Measurements from ENCODE around the gene TMEM72.

TMEM72 gene

DNA sequence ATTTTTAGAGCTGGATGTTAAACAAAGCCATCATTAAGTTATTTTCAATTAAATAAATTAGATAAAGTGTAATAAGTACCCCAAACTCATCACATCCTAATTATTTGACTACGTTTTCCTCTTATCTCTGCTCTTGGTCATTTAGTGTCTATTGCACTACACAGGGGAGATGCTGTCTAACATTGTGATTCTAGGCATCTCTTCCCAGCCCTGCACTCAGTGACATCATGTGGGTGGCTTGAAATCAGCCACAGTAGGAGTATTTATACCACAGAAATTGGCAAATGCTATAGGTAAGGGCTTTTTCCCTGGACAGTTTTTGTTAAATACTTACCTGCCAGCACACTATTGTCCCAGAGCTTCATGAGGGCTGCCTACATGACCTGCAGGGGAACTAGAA is 21.3 kb upstream of the TMEM72 start:
- TF ChIP-seq, protein P1, sequence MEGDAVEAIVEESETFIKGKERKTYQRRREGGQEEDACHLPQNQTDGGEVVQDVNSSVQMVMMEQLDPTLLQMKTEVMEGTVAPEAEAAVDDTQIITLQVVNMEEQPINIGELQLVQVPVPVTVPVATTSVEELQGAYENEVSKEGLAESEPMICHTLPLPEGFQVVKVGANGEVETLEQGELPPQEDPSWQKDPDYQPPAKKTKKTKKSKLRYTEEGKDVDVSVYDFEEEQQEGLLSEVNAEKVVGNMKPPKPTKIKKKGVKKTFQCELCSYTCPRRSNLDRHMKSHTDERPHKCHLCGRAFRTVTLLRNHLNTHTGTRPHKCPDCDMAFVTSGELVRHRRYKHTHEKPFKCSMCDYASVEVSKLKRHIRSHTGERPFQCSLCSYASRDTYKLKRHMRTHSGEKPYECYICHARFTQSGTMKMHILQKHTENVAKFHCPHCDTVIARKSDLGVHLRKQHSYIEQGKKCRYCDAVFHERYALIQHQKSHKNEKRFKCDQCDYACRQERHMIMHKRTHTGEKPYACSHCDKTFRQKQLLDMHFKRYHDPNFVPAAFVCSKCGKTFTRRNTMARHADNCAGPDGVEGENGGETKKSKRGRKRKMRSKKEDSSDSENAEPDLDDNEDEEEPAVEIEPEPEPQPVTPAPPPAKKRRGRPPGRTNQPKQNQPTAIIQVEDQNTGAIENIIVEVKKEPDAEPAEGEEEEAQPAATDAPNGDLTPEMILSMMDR (IDR thresholded peaks at IDR 0.05; ENCODE audit: borderline replicate concordance, insufficient read depth, low read depth, low read length) = no peak
- no peak overlapping the region for H3K4me3 ChIP-seq (ENCODE audit: low read depth, low read length)

DNA sequence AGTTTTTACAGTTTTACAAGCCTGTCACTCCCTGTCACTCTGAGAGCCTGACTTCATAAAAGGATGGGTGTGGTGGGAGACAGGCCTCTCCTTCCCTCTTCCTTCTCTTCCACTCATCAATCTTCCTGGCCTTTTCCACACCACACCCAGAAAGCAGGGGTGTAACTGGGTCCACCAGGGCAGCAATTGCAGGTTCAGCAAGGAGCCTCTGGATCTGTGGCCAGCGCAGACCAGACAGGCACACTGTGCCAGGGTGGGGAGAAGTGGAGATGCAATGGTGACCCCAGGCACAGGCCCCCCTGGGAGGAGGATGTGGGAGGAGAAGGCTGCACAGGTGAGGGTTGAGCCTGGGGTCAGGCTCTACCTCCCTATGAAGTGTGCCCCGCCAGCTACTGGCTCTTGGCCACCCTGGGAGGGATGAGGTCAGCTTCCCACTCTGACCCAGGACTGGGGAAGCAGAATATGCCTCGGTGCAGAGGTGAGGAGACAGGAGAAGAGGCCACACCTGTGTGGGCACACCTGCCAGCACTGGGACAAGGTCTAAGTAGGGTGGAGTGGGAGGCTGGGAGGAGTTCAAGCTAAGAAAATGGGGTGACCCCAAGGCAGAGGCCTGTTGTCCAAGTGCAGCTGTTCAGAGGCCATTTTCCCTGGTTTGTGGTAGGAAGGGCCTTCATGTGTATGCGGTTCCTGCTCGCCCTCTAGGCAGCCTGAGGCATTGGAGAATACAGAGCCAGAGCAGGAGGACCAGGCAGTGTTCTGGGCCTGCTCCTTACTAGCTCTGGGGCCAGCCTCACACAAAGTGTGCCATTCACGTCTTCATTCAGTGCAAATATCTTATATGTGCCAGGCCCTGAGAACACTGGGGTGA is 20.2 kb upstream of the TMEM72 start:
- no peak overlapping the region for H3K4me3 ChIP-seq (ENCODE audit: low read depth, low read length)
- TF ChIP-seq, protein P1 (IDR thresholded peaks at IDR 0.05; ENCODE audit: borderline replicate concordance, insufficient read depth, low read depth, low read length) = no peak

DNA sequence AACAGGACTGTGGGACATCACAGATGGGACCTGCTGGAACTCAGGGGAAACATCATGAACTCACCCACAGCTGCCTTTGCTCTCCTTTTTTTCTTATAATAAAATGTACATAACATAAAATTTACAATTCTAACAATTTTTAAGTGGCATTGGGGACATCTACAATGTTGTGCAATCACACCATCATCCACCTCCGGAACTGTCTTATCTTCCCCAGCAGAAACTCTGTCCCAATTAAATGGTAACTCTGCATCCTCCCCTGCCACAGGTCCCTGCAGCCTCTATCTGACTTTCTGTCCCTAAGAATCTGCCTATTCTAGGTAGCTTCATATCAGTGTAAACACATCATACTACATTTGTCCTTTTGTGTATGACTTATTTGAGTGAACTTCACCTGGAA is 19.4 kb upstream of the TMEM72 start:
- no peak overlapping the region for H3K4me3 ChIP-seq (ENCODE audit: low read depth, low read length)
- TF ChIP-seq, protein P1 (IDR thresholded peaks at IDR 0.05; ENCODE audit: borderline replicate concordance, insufficient read depth, low read depth, low read length) = no peak

DNA sequence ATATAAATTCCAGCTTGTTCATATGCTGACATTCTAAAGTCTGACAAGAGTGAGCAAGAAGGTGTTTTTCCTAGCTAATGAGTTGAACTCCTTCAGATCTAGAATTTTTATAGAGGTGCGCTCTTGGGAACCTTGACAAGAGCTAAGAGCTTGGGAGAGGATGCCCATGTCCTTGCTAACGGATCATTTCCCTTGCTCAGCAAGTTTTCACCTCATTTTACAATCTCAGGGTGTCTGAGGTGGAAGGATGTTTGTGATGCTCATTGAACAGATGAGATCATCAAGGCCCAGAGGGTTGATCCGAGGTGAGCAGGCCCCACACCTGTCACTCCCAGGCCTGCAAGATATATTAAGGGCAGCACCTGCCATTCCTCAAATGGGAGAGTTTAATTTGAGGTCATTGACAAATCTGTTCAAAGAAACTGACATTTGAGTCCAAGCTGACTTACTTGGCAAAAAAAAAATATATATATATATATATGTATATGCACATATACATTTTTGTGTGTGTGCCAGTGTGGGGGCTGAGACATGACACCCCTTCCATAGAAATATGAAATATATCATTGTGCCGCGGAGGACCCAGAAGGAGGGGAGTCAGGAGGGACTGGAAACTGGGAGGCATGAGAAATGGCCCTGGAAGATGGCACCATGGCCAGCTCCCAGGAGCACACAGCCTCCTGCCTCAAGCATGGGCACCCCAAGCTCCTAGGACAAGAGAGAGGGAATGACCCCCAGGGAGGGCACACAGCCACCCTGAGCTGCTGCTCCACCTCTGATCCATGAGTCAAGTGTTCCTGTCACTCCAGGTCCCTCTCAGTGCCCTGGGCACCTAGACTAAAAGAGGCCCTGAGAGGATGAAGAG is 17.3 kb upstream of the TMEM72 start:
- TF ChIP-seq, protein P1 (IDR thresholded peaks at IDR 0.05; ENCODE audit: borderline replicate concordance, insufficient read depth, low read depth, low read length) = no peak
- H3K4me3 ChIP-seq (ENCODE audit: low read depth, low read length) = no peak overlapping the region

DNA sequence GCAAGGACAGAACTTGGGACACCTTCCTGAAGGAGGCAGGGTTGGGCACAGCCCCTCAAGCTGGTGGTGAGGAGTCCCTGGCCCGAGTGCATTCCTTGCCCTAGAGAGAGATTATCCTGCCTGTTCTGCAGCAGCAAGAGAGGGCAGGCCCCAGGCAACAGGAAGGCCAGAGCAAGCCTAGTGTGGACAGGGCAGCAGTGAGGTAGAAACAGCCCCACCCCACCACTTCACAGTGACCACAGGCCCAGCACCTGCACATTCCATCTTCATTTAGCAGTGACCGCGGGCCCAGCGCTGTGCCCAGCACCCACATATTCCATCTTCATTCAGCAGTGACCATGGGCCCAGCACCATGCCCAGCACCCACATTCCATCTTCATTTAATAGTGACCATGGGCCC is 16.4 kb upstream of the TMEM72 start:
- TF ChIP-seq, protein P1 (IDR thresholded peaks at IDR 0.05; ENCODE audit: borderline replicate concordance, insufficient read depth, low read depth, low read length) = no peak
- no peak overlapping the region for H3K4me3 ChIP-seq (ENCODE audit: low read depth, low read length)

DNA sequence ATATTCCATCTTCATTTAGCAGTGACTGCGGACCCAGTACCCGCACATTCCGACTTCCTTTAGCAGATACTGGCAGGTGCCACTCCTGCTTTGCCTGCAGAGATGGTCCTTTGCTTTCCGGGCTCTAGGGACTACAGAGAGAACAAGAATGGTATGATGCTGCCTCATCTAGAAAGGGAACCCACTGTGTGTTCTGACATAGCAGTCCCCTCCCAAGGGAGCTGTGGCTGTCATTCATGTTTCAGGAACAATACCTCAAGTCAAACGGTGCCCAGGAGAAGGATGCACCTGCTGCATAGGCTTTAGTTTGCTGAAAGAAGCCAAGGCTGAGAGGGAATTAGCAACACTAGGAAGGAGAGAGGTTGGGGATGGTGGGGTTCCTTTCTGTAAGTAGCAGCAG is 15.9 kb upstream of the TMEM72 start:
- TF ChIP-seq, protein P1 (IDR thresholded peaks at IDR 0.05; ENCODE audit: borderline replicate concordance, insufficient read depth, low read depth, low read length) = no peak
- no peak overlapping the region for H3K4me3 ChIP-seq (ENCODE audit: low read depth, low read length)
